ENCODE measurements around the gene TTC32. TPM values are rescaled to one million over a fixed set of nuclear protein-coding genes. Genes with fewer than 3 reads are reported as not detected.

The TTC32 gene
- total and polyA plus RNA-seq, 2 donors from 2014 or later: 8.6 to 17.7 TPM

DNA sequence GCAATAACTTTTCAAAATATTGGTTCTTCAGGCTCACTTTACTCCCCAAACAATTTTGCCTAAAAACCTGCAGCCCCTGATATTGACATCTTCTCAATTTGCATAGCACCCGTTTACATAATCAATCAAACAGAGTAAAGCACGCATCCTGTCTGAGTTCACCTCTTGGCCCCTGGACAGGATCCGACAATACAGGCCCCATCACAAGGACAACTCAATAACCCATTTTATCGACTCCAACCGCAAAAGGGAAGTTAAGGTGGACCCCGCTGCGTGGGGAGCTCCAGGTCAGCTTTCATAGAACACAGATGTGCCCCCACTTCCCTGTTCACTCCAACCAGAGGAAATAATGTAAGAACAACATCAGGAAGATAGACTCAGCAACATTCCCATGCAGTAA lies 44.7 kb downstream of the TTC32 start:
- FAIRE-seq: no peak
- no peaks in the 10 kb centered on the region for H3K36me3 ChIP-seq (ENCODE audit: control insufficient read depth in 2 of 3, insufficient read depth in 3 of 3, low read length in 3 of 3)
- no peak for DNase-seq
- H3K4me1 ChIP-seq (ENCODE audit: control insufficient read depth in 2 of 3, insufficient read depth in 2 of 3, low read depth in 1 of 3, low read length in 3 of 3): peaks cover 0 to 15% (median 9%) of the 10 kb centered on the region in 3 donors
- H3K27me3 ChIP-seq (ENCODE audit: control insufficient read depth, insufficient read depth, low read length): no peaks in the 10 kb centered on the region
- intact Hi-C loops (cut with DNase I): no loop called here
- peak overlapping the region in 1 of 2 donors; percentile 5 for H3K27ac ChIP-seq (ENCODE audit: low read depth in 2 of 2, low read length in 2 of 2)
- H3K9me3 ChIP-seq (ENCODE audit: control insufficient read depth in 2 of 3, insufficient read depth in 1 of 3, low read length in 3 of 3): no peaks in the 10 kb centered on the region
- TF ChIP-seq, protein P1, sequence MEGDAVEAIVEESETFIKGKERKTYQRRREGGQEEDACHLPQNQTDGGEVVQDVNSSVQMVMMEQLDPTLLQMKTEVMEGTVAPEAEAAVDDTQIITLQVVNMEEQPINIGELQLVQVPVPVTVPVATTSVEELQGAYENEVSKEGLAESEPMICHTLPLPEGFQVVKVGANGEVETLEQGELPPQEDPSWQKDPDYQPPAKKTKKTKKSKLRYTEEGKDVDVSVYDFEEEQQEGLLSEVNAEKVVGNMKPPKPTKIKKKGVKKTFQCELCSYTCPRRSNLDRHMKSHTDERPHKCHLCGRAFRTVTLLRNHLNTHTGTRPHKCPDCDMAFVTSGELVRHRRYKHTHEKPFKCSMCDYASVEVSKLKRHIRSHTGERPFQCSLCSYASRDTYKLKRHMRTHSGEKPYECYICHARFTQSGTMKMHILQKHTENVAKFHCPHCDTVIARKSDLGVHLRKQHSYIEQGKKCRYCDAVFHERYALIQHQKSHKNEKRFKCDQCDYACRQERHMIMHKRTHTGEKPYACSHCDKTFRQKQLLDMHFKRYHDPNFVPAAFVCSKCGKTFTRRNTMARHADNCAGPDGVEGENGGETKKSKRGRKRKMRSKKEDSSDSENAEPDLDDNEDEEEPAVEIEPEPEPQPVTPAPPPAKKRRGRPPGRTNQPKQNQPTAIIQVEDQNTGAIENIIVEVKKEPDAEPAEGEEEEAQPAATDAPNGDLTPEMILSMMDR (IDR thresholded peaks at IDR 0.05; ENCODE audit: borderline replicate concordance, extremely low read depth, insufficient read depth): no peak
- H3K4me3 ChIP-seq (ENCODE audit: low read length in 3 of 3): no peak overlapping the region
- H3K9ac ChIP-seq (ENCODE audit: low read length in 3 of 3): no peak overlapping the region

DNA sequence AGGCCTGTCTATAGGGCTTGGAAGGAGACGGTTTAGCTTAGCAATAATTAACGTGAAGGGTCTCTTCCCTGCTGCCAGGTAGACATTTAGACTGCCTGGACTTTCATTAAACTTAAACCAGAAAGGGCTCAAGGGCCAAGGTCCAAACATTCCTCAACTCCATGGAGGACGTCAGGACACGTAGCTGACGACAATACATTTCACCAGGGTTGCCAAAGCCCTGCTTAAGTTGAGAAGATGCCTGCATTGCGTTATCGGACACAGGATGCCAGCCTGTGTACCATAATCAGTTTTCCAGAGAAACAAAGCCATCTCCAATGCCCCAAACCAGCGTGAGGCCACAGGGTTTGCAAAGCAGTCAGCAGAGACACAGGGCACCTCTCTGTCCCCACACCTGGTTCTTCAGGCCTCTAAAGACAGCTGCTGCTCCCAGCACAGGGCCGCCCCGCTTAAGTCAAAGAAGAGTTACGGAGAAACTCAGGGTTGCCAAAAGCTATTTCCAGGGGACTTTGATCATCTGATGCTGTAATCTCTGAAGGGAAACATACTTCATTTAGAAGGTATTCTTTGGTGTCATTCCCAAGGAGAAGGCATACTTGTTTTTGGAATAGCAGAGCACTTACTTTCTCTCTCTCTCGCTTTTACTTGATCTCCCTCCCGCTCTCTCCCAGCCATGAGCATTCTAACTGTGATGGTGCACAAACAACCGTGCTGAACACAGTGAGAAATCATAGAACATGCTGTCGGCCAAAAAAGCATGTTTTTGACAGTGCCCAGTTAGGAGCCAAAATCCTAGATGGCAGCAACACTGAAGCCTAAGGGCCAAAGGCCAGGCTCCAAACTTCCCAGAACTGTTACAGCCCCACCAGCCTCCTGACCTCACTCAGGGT lies 46.0 kb downstream of the TTC32 start:
- Histone ChIP-seq H3K4me1 (ENCODE audit: control insufficient read depth in 2 of 3, insufficient read depth in 2 of 3, low read depth in 1 of 3, low read length in 3 of 3) (peaks cover 0 to 15% (median 9%) of the 10 kb centered on the region in 3 donors), H3K27me3 (ENCODE audit: control insufficient read depth, insufficient read depth, low read length) (no peaks in the 10 kb centered on the region), H3K9ac (ENCODE audit: low read length in 3 of 3) (no peak overlapping the region), H3K27ac (ENCODE audit: low read depth in 2 of 2, low read length in 2 of 2) (peak overlapping the region; percentile 85 to 87), H3K4me3 (ENCODE audit: low read length in 3 of 3) (no peak overlapping the region), H3K36me3 (ENCODE audit: control insufficient read depth in 2 of 3, insufficient read depth in 3 of 3, low read length in 3 of 3) (no peaks in the 10 kb centered on the region), H3K9me3 (ENCODE audit: control insufficient read depth in 2 of 3, insufficient read depth in 1 of 3, low read length in 3 of 3) (no peaks in the 10 kb centered on the region)
- FAIRE-seq (no peak), DNase-seq (peak in 2 of 5 donors; percentile 38 to 57)
- intact Hi-C loops (cut with DNase I): no loop called here
- TF ChIP-seq, protein P1 (IDR thresholded peaks at IDR 0.05; ENCODE audit: borderline replicate concordance, extremely low read depth, insufficient read depth): no peak

DNA sequence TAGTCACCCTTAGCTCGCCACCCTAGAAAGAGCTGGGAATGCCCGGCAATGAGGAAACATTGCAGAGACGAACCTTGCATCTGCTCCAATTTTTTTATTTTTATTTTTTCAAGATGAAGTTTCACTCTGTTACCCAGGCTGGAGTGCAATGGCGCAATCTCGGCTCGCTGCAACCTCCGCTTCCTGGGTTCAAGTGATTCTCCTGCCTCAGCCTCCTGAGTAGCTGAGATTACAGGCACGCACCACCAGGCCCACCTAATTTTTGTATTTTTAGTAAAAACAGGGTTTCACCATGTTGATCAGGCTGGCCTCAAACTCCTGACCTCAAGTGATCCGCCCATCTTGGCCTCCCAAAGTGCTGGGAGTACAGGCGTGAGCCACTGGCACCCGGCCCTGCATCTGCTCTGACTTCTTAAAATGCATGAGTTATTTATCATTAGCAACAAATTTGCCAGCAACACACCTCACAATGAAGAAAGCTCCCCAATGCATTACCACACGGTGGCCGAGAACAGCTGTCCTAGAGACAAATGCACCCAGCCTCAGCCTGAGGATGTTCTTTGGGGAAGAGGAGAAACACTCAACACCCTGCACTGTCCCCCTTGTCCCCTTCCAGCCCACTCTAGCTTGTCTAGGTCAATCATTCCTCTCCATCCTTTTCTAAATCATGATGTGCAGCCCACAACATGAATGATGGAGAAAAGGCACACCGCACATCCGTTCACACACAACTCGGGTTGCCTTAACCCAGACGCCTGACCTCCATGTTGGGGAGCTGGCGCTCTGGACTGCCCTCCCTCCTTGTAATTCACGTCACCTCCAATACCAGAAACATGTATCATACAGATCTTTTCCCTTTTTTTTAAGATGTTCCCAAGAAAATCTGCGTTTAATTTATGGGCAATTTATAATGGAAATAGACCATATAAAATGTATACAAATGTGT lies 46.9 kb downstream of the TTC32 start:
- Histone ChIP-seq H3K4me3 (ENCODE audit: low read length in 3 of 3) (no peak overlapping the region), H3K27ac (ENCODE audit: low read depth in 2 of 2, low read length in 2 of 2) (peak overlapping the region; percentile 81 to 87), H3K4me1 (ENCODE audit: control insufficient read depth in 2 of 3, insufficient read depth in 2 of 3, low read depth in 1 of 3, low read length in 3 of 3) (peaks cover 0 to 15% (median 9%) of the 10 kb centered on the region in 3 donors), H3K36me3 (ENCODE audit: control insufficient read depth in 2 of 3, insufficient read depth in 3 of 3, low read length in 3 of 3) (no peaks in the 10 kb centered on the region), H3K9ac (ENCODE audit: low read length in 3 of 3) (no peak overlapping the region), H3K27me3 (ENCODE audit: control insufficient read depth, insufficient read depth, low read length) (no peaks in the 10 kb centered on the region), H3K9me3 (ENCODE audit: control insufficient read depth in 2 of 3, insufficient read depth in 1 of 3, low read length in 3 of 3) (no peaks in the 10 kb centered on the region)
- no peak for DNase-seq
- TF ChIP-seq, protein P1 (IDR thresholded peaks at IDR 0.05; ENCODE audit: borderline replicate concordance, extremely low read depth, insufficient read depth): no peak
- intact Hi-C loops (cut with DNase I): no loop called here
- no peak for FAIRE-seq

Measured in kidney (tissue), 14 donors.